Measurements from ENCODE around the gene NOTCH3.
A peak's percentile ranks its signal among the peaks of the same experiment; 100 is the strongest.

The NOTCH3 gene

GRCh38 chr19:15159251-15159650 lies 41.5 kb downstream of the NOTCH3 start:
- DNase-seq, result no peak

- no peak for DNase-seq
Measured at GRCh38 chr19:15156391-15156790, 44.4 kb downstream of the NOTCH3 start.

GRCh38 chr19:15155296-15155695 lies 45.5 kb downstream of the NOTCH3 start:
- no peak for DNase-seq

- DNase-seq, result no peak
Measured at GRCh38 chr19:15154002-15154612, 46.7 kb downstream of the NOTCH3 start.

- no peak for DNase-seq
Measured at GRCh38 chr19:15149737-15150136, 51.1 kb downstream of the NOTCH3 start.

- DNase-seq, result no peak
Measured at GRCh38 chr19:15147090-15147489, 53.7 kb downstream of the NOTCH3 start.

- no peak for DNase-seq
Measured at GRCh38 chr19:15144046-15144646, 56.6 kb downstream of the NOTCH3 start.

GRCh38 chr19:15142313-15142712 lies 58.5 kb downstream of the NOTCH3 start:
- no peak for DNase-seq

GRCh38 chr19:15141143-15141542 lies 59.7 kb downstream of the NOTCH3 start:
- no peak for DNase-seq

- DNase-seq, result no peak
Measured at GRCh38 chr19:15138427-15138826, 62.4 kb downstream of the NOTCH3 start.

GRCh38 chr19:15137777-15138176 lies 63.0 kb downstream of the NOTCH3 start:
- DNase-seq, result no peak

- DNase-seq, result no peak
Measured at GRCh38 chr19:15136234-15136954, 64.4 kb downstream of the NOTCH3 start.

- no peak for DNase-seq
Measured at GRCh38 chr19:15129856-15130585, 70.8 kb downstream of the NOTCH3 start.

- no peak for DNase-seq
Measured at GRCh38 chr19:15128162-15128770, 72.5 kb downstream of the NOTCH3 start.

- no peak for DNase-seq
Measured at GRCh38 chr19:15126131-15126910, 74.5 kb downstream of the NOTCH3 start.

- DNase-seq, result peak; percentile 95
Measured at GRCh38 chr19:15125232-15126067, 75.3 kb downstream of the NOTCH3 start.

- no peak for DNase-seq
Measured at GRCh38 chr19:15124572-15125231, 76.1 kb downstream of the NOTCH3 start.

- DNase-seq, result no peak
Measured at GRCh38 chr19:15123900-15124299, 76.9 kb downstream of the NOTCH3 start.

- no peak for DNase-seq
Measured at GRCh38 chr19:15123031-15123890, 77.5 kb downstream of the NOTCH3 start.

Data from effector CD4-positive, alpha-beta T cell (primary cell).